ENCODE measurements around the gene KCNIP1. TPM values are rescaled to one million over a fixed set of nuclear protein-coding genes. Genes with fewer than 3 reads are reported as not detected.

The KCNIP1 gene
- total RNA-seq, 3 donors from 2014 or later (not counting 1 experiment from before 2014, with no cell fraction given), result not detected

DNA sequence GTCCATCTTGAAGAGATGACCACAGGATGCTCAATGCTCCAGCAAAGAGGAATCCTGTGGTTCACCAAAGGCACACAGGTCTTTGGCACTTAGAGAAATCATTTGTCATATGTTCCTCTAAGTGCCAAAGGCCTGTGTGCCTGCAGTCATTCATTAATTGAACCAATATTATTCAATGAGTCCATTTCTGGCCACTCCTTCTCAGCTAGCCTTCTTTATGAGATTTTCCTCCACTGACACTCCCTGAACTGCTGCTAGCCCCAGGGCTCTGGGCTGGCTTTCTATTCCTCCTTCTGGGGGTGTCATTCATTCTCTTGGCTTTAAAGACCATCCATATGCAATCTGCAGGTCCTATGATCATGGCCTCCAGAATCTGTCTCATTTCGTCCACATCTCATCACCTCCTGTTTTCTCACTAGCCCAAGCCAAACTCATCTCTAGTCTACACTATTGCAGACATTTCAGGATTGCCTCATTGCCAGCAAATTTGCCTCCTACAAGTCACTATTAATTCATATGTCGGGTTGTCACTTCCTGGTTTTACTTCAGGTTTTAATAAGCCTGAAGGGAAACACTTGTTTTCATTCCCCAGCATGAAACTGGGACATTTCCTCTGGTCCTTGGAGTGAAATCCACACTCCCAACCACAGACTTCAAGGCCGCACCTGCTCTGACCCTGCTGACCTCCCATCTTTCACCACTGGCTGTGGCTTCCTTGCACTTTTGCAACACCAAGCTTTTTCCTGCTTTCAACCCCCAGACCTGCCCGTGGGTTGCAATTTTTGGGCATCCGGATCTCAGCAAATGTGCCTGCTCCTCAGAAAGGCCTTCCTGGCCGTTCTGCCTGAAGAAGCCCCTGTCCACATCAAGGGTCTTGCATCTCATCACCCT is 35.1 kb downstream of the KCNIP1 start:
- TF ChIP-seq, protein P1, sequence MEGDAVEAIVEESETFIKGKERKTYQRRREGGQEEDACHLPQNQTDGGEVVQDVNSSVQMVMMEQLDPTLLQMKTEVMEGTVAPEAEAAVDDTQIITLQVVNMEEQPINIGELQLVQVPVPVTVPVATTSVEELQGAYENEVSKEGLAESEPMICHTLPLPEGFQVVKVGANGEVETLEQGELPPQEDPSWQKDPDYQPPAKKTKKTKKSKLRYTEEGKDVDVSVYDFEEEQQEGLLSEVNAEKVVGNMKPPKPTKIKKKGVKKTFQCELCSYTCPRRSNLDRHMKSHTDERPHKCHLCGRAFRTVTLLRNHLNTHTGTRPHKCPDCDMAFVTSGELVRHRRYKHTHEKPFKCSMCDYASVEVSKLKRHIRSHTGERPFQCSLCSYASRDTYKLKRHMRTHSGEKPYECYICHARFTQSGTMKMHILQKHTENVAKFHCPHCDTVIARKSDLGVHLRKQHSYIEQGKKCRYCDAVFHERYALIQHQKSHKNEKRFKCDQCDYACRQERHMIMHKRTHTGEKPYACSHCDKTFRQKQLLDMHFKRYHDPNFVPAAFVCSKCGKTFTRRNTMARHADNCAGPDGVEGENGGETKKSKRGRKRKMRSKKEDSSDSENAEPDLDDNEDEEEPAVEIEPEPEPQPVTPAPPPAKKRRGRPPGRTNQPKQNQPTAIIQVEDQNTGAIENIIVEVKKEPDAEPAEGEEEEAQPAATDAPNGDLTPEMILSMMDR (IDR thresholded peaks at IDR 0.05), result no peak
- no peaks in the 10 kb centered on the region for H3K36me3 Mint-ChIP-seq

DNA sequence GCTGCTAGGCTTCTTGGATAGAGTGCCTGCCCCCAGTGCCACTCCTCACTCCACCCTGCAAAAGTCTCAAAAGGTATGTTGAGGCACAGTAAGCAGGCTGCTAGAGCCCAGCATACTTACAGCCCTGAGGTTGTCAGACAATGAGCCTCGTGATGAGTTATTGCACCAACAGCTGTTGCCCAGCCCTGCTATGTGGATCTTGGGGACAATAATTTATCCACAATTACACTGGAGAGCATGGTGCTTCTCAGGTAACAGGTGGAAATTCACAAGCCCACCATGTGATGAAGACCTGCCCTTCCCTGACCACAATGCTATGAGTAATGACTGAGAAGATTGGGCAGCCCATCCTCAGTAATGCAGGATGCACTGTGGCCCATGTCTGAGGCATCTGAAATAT is 36.5 kb downstream of the KCNIP1 start:
- DNase-seq, result no peak

More for the DNA sequence above, 35.1 kb downstream of the KCNIP1 start:
- peaks cover 10 to 12% of the 10 kb centered on the region in 2 donors for H3K27me3 Mint-ChIP-seq (ENCODE audit: low read depth in 2 of 2)
- Histone ChIP-seq H3K9me3 (ENCODE audit: control insufficient read depth, insufficient read depth, low read length) (no peaks in the 10 kb centered on the region), H3K27ac (ENCODE audit: low read length) (no peak overlapping the region), H3K36me3 (ENCODE audit: control insufficient read depth, insufficient read depth, low read length) (no peaks in the 10 kb centered on the region), H3K4me1 (ENCODE audit: control insufficient read depth, insufficient read depth, low read length) (no peaks in the 10 kb centered on the region), H3K4me3 (ENCODE audit: low read length) (no peak overlapping the region), H3K27me3 (ENCODE audit: control insufficient read depth, insufficient read depth, low read length) (no peaks in the 10 kb centered on the region)
- H3K4me1 Mint-ChIP-seq, result peaks cover 0 to 13% of the 10 kb centered on the region in 2 donors
- H3K4me3 Mint-ChIP-seq, result no peak overlapping the region
- DNase-seq, result no peak
- no peak for ATAC-seq
- intact Hi-C loops (cut with micrococcal nuclease), result no loop called here
- H3K9me3 Mint-ChIP-seq, result no peaks in the 10 kb centered on the region
- 29% methylated on average over 6 of the region's 6 CpGs for WGBS (ENCODE audit: insufficient coverage)
- no peak overlapping the region for H3K27ac Mint-ChIP-seq

GRCh38 chr5:170541146-170541769 is 37.4 kb downstream of the KCNIP1 start:
- TF ChIP-seq, protein P1 (IDR thresholded peaks at IDR 0.05), result no peak
- Histone ChIP-seq H3K36me3 (ENCODE audit: control insufficient read depth, insufficient read depth, low read length) (no peaks in the 10 kb centered on the region), H3K4me3 (ENCODE audit: low read length) (no peak overlapping the region), H3K27ac (ENCODE audit: low read length) (no peak overlapping the region), H3K9me3 (ENCODE audit: control insufficient read depth, insufficient read depth, low read length) (no peaks in the 10 kb centered on the region), H3K4me1 (ENCODE audit: control insufficient read depth, insufficient read depth, low read length) (no peaks in the 10 kb centered on the region), H3K27me3 (ENCODE audit: control insufficient read depth, insufficient read depth, low read length) (no peaks in the 10 kb centered on the region)
- H3K4me3 Mint-ChIP-seq, result no peak overlapping the region
- H3K27ac Mint-ChIP-seq, result no peak overlapping the region
- H3K9me3 Mint-ChIP-seq, result peaks cover 5 to 6% of the 10 kb centered on the region in 2 donors
- peaks cover 13 to 22% of the 10 kb centered on the region in 2 donors for H3K27me3 Mint-ChIP-seq (ENCODE audit: low read depth in 2 of 2)
- 91% methylated on average over 1 of the region's 1 CpG for WGBS (ENCODE audit: insufficient coverage)
- no peaks in the 10 kb centered on the region for H3K36me3 Mint-ChIP-seq
- intact Hi-C loops (cut with micrococcal nuclease), result no loop called here
- H3K4me1 Mint-ChIP-seq, result peaks cover 0 to 13% of the 10 kb centered on the region in 2 donors
- DNase-seq (no peak), ATAC-seq (no peak)

More for the DNA sequence above, 36.5 kb downstream of the KCNIP1 start:
- peaks cover 0 to 13% of the 10 kb centered on the region in 2 donors for H3K4me1 Mint-ChIP-seq
- TF ChIP-seq, protein P1 (IDR thresholded peaks at IDR 0.05), result no peak
- Histone ChIP-seq H3K27me3 (ENCODE audit: control insufficient read depth, insufficient read depth, low read length) (no peaks in the 10 kb centered on the region), H3K4me3 (ENCODE audit: low read length) (no peak overlapping the region), H3K36me3 (ENCODE audit: control insufficient read depth, insufficient read depth, low read length) (no peaks in the 10 kb centered on the region), H3K4me1 (ENCODE audit: control insufficient read depth, insufficient read depth, low read length) (no peaks in the 10 kb centered on the region), H3K9me3 (ENCODE audit: control insufficient read depth, insufficient read depth, low read length) (no peaks in the 10 kb centered on the region), H3K27ac (ENCODE audit: low read length) (no peak overlapping the region)
- H3K4me3 Mint-ChIP-seq, result no peak overlapping the region
- 80% methylated on average over 1 of the region's 1 CpG for WGBS (ENCODE audit: insufficient coverage)
- no peak overlapping the region for H3K27ac Mint-ChIP-seq
- peaks cover 7 to 14% of the 10 kb centered on the region in 2 donors for H3K27me3 Mint-ChIP-seq (ENCODE audit: low read depth in 2 of 2)
- H3K9me3 Mint-ChIP-seq, result peaks cover 0 to under 1% of the 10 kb centered on the region in 2 donors
- H3K36me3 Mint-ChIP-seq, result no peaks in the 10 kb centered on the region
- intact Hi-C loops (cut with micrococcal nuclease), result no loop called here
- no peak for ATAC-seq

Measured in natural killer cell (primary cell).